ENCODE measurements around the gene TACR1. TPM values are rescaled to one million over a fixed set of nuclear protein-coding genes. Genes with fewer than 3 reads are reported as not detected.

TACR1 gene
- total RNA-seq, 1 experiment from 2014 or later: not detected

DNA sequence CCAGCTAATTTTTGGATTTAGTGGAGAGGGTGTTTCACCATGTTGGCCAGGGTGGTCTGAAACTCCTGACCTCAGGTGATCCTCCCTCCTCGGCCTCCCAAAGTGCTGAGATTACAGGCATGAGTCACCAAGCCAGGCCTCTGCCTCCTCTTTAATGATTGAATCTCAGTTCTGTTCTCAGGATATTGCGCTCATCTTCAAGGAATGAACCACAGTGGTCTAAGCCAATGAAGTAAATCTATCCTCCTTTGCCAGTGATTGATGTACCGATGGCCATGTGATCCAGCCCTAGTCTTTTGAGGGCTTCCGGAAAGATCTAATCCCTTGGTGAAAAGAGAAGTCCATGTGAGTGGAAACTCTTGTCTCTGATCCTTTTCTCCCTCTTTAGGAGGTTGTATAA is 192.3 kb downstream of the TACR1 start:
- CTCF ChIA-PET: no interaction called here
- Histone ChIP-seq H3K4me3 (ENCODE audit: low read depth, low read length, poor library complexity, severe bottlenecking) (no peak overlapping the region), H3K36me3 (ENCODE audit: insufficient read depth, low read length, poor library complexity, severe bottlenecking) (no peaks in the 10 kb centered on the region), H3K9me3 (ENCODE audit: low read depth, low read length, poor library complexity, severe bottlenecking) (no peaks in the 10 kb centered on the region), H3K4me1 (ENCODE audit: insufficient read depth, low read length, poor library complexity, severe bottlenecking) (no peaks in the 10 kb centered on the region), H3K27me3 (replicated peaks; ENCODE audit: insufficient read depth, low read depth, low read length, poor library complexity) (no peaks in the 10 kb centered on the region), H3K27ac (ENCODE audit: low read depth, low read length, poor library complexity, severe bottlenecking) (no peak overlapping the region)
- POLR2A ChIA-PET (ENCODE audit: low non-redundant PET): no interaction called here
- no peak for DNase-seq (ENCODE audit: low spot score)
- no peak for TF ChIP-seq EZH2 (IDR thresholded peaks at IDR 0.05; ENCODE audit: borderline replicate concordance, low read depth, low read length, poor library complexity, severe bottlenecking)
- TF ChIP-seq, protein P1, sequence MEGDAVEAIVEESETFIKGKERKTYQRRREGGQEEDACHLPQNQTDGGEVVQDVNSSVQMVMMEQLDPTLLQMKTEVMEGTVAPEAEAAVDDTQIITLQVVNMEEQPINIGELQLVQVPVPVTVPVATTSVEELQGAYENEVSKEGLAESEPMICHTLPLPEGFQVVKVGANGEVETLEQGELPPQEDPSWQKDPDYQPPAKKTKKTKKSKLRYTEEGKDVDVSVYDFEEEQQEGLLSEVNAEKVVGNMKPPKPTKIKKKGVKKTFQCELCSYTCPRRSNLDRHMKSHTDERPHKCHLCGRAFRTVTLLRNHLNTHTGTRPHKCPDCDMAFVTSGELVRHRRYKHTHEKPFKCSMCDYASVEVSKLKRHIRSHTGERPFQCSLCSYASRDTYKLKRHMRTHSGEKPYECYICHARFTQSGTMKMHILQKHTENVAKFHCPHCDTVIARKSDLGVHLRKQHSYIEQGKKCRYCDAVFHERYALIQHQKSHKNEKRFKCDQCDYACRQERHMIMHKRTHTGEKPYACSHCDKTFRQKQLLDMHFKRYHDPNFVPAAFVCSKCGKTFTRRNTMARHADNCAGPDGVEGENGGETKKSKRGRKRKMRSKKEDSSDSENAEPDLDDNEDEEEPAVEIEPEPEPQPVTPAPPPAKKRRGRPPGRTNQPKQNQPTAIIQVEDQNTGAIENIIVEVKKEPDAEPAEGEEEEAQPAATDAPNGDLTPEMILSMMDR (conservative IDR thresholded peaks at IDR 0.05; ENCODE audit: low read depth, low read length): no peak
- intact Hi-C loops (cut with micrococcal nuclease; ENCODE audit: unreplicated experiment): no loop called here
- no TSS peak for BruUV-seq (replicated peaks)

DNA sequence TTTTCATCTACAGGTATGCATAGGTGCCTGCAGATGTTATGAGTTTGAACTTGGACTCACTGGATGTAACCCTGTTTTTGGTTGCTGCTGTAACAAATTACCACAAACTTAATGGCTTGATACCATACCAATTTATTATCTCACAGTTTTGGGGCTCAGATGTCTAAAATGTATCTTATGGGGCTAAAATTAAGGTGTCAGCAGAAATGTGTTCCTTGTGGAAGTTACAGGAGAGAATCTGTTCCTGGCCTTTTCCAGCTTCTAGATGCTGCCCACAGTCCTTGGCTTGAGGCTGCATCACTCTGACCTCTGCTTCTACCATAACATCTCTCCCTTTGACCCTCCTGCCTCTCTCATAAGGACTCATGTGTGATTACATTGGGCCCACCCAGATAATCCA is 193.3 kb downstream of the TACR1 start:
- no TSS peak for BruUV-seq (replicated peaks)

DNA sequence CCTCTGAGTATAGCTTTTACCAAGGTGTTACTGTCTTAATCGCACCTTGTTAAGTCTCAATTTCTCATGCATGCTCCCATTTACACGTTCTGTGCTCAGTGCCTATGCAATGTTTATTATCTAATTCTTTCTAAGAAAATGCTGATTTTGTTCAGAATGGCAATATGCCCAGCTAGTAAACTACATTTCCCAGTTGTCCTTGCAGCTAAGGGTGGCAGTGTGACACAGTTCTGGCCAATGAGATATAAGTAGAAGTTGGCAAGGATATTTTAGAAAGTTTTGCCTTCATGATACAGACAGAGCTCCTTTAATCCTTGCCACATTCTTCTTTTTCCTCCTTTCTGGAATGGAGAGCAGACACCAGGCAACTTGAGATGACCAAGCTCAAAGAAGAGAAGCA is 195.5 kb downstream of the TACR1 start:
- H3K27me3 ChIP-seq (replicated peaks; ENCODE audit: insufficient read depth, low read depth, low read length, poor library complexity): no peaks in the 10 kb centered on the region
- no peak overlapping the region for H3K4me3 ChIP-seq (ENCODE audit: low read depth, low read length, poor library complexity, severe bottlenecking)
- BruUV-seq (replicated peaks): no TSS peak
- ChIA-PET CTCF (no interaction called here), POLR2A (ENCODE audit: low non-redundant PET) (interaction anchor here (0.6 kb wide), 2 partner anchors 37 to 87 kb away, joined by 3 read pairs; no protein-coding TSS in a partner anchor)
- H3K36me3 ChIP-seq (ENCODE audit: insufficient read depth, low read length, poor library complexity, severe bottlenecking): no peaks in the 10 kb centered on the region
- no peak for DNase-seq (ENCODE audit: low spot score)
- H3K9me3 ChIP-seq (ENCODE audit: low read depth, low read length, poor library complexity, severe bottlenecking): no peaks in the 10 kb centered on the region
- H3K4me1 ChIP-seq (ENCODE audit: insufficient read depth, low read length, poor library complexity, severe bottlenecking): no peaks in the 10 kb centered on the region
- intact Hi-C loops (cut with micrococcal nuclease; ENCODE audit: unreplicated experiment): no loop called here
- TF ChIP-seq, protein P1 (conservative IDR thresholded peaks at IDR 0.05; ENCODE audit: low read depth, low read length): no peak
- TF ChIP-seq EZH2 (IDR thresholded peaks at IDR 0.05; ENCODE audit: borderline replicate concordance, low read depth, low read length, poor library complexity, severe bottlenecking): no peak
- H3K27ac ChIP-seq (ENCODE audit: low read depth, low read length, poor library complexity, severe bottlenecking): no peak overlapping the region

More for the DNA sequence above, 193.3 kb downstream of the TACR1 start:
- H3K27ac ChIP-seq (ENCODE audit: low read depth, low read length, poor library complexity, severe bottlenecking): no peak overlapping the region
- no peaks in the 10 kb centered on the region for H3K36me3 ChIP-seq (ENCODE audit: insufficient read depth, low read length, poor library complexity, severe bottlenecking)
- no peaks in the 10 kb centered on the region for H3K9me3 ChIP-seq (ENCODE audit: low read depth, low read length, poor library complexity, severe bottlenecking)
- no peaks in the 10 kb centered on the region for H3K27me3 ChIP-seq (replicated peaks; ENCODE audit: insufficient read depth, low read depth, low read length, poor library complexity)
- ChIA-PET POLR2A (ENCODE audit: low non-redundant PET) (no interaction called here), CTCF (no interaction called here)
- DNase-seq (ENCODE audit: low spot score): no peak
- TF ChIP-seq EZH2 (IDR thresholded peaks at IDR 0.05; ENCODE audit: borderline replicate concordance, low read depth, low read length, poor library complexity, severe bottlenecking): no peak
- TF ChIP-seq, protein P1 (conservative IDR thresholded peaks at IDR 0.05; ENCODE audit: low read depth, low read length): no peak
- intact Hi-C loops (cut with micrococcal nuclease; ENCODE audit: unreplicated experiment): no loop called here
- no peaks in the 10 kb centered on the region for H3K4me1 ChIP-seq (ENCODE audit: insufficient read depth, low read length, poor library complexity, severe bottlenecking)
- no peak overlapping the region for H3K4me3 ChIP-seq (ENCODE audit: low read depth, low read length, poor library complexity, severe bottlenecking)

Data from A673 (cell line).